IPS-11a (cell line): ENCODE data around the gene VPS26A.
"Not testable (repeated sequence)": the region's sequence is repeated elsewhere in the genome, so short reads cannot be mapped to it uniquely, and the experiment has no call there.

Experiments
- H3K4me3 ChIP-seq: one replicate; pipeline ENCODE4 v1.5.1; 2013; ENCODE audit warnings: low read depth, low read length, control low read depth

Gene VPS26A

DNA sequence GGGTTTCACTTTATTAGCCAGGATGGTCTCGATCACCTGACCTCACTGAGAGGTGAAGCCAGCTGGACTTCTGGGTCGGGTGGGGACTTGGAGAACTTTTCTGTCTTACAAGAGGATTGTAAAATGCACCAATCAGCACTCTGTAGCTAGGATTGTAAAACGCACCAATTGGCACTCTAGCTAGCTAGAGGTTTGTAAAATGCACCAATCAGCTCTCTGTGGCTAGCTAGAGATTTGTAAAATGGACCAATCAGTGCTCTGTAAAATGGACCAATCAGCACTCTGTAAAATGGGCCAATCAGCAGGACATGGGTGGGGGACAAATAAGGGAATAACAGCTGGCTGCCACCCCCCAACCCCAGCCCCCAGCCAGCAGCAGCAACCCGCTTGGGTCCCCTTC, 51.3 kb downstream of the VPS26A start:
- not testable (repeated sequence) for H3K4me3 ChIP-seq

DNA sequence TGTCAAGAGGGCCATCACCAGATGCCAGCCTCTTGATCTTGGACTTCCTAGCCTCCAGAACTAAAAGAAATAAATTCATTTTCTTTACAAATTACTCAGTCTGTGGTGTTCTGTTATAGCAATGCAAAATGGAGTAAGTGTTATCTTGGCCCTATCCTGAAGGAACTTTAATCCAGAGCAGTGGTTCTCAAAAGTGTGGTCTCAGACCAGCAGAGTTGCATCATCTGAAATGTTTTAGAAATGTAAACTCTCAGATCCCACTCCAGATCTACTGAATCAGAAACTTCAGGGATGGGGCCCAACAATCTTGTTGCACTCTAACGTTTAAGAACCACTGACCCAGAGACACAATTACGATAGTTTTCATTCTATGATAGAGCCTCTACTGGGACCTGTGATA, 52.8 kb downstream of the VPS26A start:
- H3K4me3 ChIP-seq = no peak overlapping the region

DNA sequence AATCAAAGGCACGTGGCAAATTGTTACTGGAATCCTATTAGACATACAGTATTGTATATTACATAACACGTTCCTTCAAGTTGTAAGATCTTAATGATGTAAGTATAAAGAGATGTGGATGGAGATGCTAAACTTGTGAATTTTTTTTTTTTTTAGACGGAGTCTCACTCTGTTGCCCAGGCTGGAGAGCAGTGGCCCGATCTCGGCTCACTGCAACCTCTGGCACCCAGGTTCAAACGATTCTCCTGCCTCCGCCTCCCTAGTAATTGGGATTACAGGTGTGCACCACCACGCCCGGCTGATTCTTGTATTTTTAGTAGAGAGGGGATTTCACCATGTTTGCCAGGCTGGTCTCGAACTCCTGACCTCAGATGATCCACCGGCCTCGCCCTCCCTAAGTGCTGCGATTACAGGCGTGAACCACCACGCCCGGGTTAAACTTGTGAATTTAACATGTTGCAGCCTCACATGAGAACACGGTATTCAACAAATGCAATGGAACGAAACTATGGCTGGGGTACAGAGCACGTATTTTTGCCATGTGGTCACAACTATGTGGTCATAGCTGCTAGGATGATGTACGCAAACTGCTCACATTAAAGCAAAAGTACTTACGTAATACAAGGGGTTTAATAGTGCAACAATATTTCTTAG, 55.2 kb downstream of the VPS26A start:
- peak overlapping the region; percentile 96 for H3K4me3 ChIP-seq

DNA sequence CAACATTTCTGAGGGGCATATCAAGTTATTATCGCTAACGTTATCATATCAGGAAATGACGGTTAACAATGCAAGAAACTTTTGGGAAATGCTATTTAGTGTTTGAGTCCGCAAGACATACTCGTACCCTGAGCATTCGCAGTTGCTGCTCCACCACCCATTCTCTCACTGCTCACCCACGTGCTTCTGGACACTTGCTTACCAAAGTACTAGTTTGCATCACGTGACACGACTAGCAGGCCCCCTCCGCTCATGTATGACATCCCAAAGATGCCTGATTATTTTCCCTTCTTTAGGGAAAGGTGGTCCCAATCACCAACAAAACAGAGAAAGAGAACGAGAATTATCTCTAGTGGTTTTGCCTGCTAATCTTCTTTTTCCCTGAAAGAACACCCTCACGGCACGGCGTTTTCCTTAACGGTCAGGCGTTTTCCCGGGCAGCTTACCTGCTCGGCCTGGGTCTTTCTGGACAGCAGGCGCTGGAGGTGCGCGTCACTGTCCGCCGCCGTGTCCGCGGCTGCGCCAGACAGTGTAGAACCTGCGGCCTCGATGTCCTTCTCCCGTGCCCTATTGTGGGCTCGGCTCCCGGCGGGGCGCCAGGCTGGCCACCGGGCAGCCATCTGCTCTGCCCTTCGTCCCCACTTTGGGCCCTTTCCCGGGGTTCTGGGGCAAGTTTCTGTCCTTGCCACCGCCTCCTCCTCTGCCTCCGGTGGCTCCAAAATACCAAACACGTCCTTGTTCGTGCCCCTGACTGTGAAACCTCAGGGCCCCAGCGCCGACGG, 56.0 kb downstream of the VPS26A start, which contains the start of gene SUPV3L1:
Gene SUPV3L1, plus strand, starts transcription at position 492 of the 782 bp plus-strand sequence. Its CDS starts 58 bp downstream, at position 550.
- H3K4me3 ChIP-seq = peak within 1 kb of the TSS; percentile 96

DNA sequence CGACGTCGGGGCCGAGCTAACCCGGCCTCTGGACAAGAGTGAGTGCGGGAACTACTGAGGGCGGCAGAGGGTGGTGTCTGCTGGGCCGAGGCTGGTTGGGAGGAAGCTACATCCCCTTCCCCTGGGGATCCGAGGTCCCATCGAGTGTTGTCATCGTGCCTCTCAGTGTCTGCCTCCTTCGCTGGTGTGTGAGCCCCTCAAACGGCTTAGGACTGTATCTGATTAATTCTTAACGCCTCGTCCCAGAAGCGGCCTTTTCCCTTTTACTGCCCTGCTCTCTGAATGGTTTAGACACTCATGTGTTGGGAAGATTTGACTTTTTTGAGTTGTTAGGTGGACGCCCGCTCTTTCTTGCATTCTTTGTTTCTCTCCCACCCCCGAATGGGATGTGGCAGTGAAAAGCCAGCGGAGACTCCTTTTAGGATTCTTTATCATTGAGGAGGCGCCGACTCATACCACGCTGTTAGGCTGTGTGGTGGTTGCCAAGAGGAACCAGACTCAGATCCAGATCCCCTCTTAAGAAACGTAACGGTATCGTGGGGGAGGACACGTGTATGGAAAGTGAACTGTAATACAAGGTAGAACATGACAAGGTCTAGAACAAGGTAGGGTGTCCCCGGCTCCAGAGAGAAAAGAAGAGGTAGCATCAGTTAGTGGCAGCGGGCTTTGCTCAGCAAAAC, 56.7 kb downstream of the VPS26A start:
- peak overlapping the region; percentile 96 for H3K4me3 ChIP-seq

DNA sequence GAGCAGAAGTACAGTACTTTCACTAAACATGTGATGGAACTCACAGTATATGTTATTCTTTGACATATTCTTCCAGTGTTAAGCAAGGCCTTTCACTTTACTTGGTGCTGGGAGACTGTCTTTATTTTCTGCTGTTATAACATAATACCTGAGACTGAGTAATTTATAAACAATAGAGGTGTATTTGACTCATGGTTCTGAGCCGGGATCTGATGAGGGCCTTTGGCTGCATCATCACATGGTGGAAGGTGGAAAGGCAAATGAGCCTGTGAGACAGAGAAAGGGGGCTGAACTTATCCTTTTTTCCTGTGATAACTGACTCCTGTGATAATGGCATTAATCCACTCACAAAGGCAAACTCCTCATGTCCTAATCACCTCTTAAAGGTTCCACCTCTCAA, 57.5 kb downstream of the VPS26A start:
- no peak overlapping the region for H3K4me3 ChIP-seq

DNA sequence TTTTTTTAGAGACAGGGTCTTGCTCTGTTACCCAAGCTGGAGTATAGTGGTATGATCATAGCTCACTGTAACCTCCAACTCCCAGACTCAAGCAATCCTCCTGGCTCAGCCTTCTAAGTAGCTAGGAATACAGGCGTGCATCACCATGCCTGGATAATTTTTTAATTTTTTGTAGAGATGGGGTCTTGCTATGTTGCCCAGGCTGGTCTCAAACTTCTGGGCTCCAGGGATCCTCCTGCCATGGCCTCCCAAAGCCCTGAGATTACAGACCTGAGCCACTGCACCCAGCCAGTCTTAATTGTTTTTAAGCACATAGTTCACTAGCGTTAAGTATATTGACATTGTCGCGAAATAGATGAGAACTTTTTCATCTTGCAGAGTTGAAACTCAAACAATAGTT, 58.0 kb downstream of the VPS26A start:
- no peak overlapping the region for H3K4me3 ChIP-seq

DNA sequence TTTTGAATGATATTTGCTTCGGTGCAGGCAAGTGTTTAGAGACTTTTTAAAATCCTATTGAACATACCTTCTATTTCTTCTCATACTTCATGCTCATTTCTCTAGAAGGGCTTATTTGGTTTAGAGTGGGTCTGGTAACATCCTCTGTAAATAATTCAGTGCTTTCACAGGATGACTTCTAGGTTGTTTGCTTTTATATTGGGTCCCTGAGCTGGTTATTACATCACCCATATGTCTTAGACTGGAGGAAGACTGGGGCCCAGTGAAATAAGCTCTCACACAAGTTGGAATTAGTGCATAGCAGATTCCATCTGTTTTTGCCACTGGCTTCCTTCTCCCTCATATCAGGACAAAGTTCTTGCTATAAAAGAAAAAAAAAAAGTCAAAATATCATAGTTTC, 62.5 kb downstream of the VPS26A start:
- no peak overlapping the region for H3K4me3 ChIP-seq

DNA sequence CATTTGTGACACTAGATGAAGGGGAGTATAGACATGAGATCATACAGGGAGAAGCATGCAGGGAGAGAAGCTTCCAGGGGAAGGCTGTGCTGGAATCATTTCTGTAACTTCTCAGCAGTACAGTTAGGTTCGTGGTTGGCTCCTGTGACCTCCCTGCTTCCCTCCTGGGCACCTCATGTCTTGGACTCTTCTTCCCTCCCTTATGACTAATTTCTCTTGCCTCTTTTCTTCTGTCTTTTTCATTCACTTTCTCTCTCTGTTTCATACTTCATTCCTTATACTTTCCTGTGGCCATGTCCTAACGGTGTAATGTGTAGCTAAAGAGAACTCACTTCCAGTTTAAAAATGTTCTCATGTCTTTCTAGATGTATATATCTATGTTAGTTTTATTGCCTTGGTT, 77.1 kb downstream of the VPS26A start:
- H3K4me3 ChIP-seq = no peak overlapping the region

DNA sequence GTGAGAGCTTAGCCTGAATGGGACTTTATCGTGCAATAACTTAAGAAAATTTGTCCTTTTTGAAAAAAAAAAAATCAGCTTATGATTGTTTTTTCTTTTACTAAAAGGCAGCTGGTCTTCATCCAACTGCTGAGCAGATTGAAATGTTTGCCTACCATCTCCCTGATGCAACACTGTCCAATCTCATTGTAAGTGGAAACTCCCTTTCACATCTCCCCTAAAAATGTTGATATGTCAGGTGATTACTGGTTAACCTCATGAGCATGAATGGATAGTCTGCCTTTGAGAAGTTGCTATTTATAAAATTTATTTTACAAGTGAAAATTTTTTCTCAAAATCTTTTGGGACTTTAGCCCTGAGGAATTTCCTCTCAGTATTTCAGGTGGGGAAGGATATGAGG, 78.4 kb downstream of the VPS26A start:
- H3K4me3 ChIP-seq = no peak overlapping the region

DNA sequence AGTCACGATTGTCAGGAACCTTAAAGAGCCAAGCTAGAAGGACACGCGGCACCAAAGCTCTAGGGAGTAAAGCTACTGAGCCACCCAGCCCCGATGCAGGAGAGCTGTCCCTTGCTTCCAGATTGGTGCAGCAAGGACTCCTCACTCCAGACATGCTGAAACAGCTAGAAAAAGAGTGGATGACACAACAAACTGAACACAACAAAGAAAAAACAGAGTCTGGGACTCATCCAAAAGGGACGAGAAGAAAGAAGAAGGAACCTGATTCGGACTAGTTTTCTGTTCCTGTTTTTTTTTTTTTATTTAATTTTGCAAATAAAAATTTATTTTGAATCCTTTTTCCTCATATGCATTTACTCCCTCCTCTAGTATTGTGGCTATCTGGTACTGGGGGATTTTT, 84.8 kb downstream of the VPS26A start:
- no peak overlapping the region for H3K4me3 ChIP-seq

DNA sequence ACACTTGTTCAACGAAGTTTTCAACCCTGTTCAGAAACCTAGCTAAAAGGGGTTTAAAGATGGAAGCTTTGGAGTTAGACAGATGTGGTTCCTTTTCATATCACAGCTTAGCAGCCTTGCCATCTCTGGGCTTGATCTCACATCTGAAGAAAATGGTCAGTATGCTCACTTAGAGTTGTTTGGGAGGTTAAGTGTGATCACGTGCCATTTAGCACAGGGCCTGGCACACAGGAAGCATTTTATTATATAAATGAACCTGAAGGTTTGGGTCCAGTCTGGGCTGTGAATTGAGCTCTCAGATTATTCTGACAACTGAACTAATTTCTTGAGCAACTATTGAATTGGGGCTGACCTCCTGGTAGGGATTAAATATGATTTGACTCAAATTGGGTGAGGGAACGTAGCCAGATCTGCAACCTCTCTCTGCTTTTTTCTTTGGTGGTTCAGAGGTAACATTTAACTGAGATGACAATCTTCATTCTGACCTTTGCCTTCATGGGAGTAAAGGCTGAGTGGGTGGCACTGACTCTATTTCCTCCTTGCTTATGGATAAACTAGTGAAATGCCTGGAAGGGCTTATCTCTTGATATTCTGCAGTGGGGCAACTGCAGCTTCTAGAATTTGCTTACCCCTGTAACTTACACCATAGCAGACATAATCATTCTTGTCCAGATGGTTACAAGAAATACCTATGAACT, 86.0 kb downstream of the VPS26A start:
- no peak overlapping the region for H3K4me3 ChIP-seq

DNA sequence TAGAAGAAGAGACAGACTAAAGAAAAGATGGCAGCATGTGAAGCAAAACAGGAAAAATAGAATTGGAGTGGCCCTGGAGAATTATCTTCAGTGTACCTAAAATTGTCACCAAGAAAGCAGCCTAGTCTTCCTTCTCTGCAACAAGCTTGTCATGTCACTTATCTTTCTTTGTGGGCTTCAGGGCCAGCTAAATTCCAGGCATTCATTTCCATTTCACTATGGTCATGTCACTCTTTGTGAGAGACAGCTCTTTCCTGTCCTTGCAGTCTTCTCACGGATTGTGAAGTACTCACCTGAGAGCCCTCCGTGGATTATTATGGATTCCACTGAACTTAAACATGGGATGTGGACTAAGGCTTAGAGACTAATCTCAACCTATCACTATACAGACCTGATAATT, 87.1 kb downstream of the VPS26A start:
- H3K4me3 ChIP-seq = no peak overlapping the region

DNA sequence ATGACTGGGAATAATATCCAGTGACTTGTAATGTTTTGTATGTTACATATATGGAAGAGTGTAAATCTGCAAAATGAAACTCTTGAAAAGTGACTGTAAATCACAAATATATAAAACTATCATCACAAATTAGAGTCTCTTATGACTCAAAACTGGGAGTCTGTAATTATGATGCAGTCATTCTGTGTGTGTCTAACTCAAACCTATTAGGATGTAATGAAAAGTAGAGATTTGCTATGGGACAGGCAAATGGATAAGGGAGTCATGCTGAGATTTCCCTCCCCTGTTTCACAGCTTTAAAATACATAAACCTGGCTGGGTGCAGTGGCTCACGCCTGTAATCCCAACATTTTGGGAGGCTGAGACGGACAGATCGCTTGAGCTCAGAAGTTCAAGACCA, 87.5 kb downstream of the VPS26A start:
- H3K4me3 ChIP-seq = no peak overlapping the region

DNA sequence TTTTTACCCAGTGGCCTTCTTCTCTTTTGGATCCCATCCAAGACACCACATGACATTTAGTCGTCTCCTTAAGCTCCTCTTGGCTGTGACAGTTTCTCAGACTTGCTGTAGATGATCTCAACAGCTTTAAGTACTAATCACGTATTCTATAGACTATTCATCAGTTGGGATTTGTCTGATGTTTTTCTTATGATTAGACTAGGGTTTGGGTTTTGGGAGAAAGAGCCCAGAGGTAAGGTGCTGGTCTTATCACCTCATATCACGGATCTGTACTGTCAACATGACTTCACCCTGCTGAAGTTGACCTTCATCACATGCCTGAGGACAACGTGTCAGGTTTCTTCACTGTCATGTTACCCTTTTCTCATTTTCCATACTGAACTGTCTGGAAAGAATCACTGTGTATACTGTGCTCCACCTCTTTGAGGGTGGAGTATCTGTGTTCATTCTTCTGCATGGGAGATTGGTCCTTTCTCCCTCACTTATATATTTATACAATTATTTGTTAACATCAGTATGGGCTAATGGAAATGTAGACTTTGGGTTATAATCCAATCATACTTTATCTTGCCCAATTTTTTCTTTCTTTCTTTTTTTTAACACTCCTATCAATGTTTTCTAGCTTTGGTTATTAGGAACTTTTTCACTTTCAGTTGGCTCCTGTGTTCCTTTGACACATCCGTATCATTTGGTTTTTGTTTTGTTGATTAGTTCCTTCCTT, 89.8 kb downstream of the VPS26A start:
- H3K4me3 ChIP-seq = no peak overlapping the region

DNA sequence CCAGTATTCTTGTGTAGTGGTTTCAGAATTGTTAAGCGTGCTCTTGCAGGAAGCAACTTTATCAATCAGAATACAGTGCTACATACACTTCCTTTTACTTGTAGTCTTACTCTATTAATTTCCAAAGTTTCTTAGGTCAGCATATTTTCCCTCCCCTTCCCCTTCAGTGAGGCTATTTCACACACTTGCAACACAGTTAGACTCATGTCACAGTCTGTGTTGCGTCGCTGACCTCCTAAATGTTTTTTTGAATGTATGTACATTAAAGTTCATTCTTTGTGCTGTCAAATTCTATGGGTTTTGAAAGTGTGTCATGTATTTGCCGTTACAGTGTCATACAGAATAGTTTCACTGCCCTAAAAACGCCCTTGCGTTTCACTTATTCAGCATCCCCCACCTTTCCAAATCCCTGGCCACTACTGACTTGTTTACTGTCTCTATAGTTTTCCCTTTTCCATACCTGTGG, 90.7 kb downstream of the VPS26A start:
- H3K4me3 ChIP-seq = no peak overlapping the region

DNA sequence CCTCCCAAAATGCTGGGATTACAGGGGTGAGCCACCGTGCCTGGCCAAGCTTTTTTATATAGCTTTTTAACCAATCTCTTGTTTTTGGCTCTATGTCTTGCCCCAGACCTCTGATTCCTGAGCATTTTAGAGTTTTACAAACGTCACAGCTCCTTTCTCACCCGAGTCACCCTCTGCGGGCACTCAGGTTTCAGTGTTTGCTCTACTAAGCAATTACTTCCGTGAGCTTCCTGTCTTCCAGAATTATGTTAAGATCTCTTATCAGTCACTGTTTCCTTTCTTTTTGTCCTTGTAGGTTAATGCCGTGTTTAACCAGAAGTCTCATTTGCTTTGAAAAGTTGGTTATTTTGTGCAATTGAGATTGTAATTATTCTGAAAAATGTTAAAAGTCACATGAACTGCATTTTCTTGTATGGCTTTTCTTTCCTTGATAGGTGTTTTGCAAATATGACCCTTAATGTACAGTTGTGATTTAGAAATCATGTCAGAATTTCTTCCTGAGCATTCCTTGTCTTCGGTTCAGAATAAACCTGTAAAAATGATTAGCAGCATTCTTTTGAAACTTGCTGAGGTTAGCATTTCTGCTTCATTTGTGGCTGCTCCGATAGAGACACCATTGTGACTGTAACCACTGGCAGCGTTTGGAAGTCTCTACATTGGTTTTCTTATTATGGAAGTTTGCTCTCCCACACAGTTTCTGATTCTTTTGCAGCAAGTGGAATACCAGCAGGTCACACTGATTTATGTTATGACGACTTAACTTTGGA, 91.6 kb downstream of the VPS26A start:
- no peak overlapping the region for H3K4me3 ChIP-seq

DNA sequence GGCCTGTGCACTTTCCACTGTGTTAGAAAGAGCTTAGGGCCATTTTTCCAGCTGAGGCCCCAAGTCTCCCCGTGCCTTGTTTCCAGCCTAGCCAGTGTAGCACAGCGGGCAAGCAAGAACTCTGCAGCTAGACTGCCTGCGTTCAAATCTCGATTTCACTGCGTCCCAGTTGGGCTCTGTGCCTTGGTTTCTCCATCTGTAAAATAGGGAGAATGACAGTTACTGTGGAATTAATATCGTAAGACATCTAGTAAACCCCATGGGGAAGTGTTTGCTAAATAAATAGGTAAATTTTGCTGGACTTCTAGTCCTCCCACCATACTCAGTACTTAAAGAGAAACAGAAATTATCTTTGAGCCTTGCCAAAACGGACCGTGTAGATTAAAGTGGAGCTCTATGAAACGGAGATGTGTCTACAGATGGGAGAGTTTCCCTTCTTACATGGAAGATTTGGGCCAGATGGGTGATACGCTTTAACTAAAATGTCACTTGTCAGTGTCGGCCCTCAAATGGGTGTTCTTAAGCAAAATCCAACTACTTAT, 92.7 kb downstream of the VPS26A start:
- H3K4me3 ChIP-seq = no peak overlapping the region

DNA sequence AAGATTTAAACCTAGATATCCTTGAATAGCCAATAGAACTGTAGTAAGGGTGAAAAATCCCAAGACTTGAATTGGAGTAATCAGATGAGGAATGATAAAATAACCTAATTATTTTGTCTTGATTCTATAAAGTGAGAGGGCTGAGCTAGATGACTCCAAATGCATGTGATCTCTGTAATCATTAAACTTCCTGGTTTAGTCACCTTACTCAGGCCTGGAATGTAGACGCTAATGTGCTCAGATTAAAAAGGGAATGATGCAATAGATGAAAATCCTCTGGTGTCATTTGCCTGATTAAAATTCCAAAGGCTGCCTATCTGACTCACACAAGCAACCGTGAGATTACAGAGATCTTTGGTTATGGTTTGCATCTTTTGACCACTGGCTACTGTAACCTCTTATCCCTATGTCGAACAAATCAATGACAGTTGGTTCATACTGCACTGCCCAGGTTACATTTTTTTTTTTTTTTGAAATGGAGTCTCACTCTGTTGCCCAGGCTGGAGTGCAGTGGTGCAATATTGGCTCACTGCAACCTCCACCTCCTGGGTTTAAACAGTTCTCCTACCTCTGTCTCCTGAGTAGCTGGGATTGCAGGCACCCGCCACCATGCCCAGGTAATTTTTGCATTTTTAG, 93.3 kb downstream of the VPS26A start:
- no peak overlapping the region for H3K4me3 ChIP-seq
